GM20431 (cell line): Measurements from ENCODE around the gene AK8.

ENCODE experiments used
- in situ Hi-C: fragments of 300-500 bp; cut with MseI, MboI; formaldehyde crosslinking; loops from one replicate; pipeline ENCODE4 v1.15.0; 2020; ENCODE audit warnings: low sequenced_read_pairs; ENCODE audit not compliant: unreplicated experiment

AK8 gene

DNA sequence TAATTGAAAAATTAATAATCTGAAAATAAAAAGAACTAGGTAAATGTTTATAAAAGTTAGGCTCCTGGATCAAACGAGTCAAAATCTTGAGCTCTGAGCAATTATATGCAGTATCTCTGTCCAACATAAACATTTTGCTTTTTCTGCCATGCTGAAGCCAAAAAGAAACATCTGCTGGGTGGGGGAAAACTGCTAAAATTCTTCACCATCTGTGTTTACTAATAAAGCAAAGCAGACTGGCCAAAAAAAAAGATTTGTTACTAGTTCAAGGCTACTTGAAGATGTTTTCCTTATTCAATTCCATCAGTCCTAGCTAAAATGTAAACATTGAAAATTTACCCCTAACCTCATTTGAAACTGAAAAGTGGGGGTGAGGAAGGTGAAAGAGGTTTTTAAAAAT, 178.1 kb downstream of the AK8 start:
- in situ Hi-C loops = no loop called here

GRCh38 chr9:132698989-132699388, 179.1 kb downstream of the AK8 start:
- in situ Hi-C loops = no loop called here

GRCh38 chr9:132697230-132697629, 180.9 kb downstream of the AK8 start:
- in situ Hi-C loops = no loop called here

DNA sequence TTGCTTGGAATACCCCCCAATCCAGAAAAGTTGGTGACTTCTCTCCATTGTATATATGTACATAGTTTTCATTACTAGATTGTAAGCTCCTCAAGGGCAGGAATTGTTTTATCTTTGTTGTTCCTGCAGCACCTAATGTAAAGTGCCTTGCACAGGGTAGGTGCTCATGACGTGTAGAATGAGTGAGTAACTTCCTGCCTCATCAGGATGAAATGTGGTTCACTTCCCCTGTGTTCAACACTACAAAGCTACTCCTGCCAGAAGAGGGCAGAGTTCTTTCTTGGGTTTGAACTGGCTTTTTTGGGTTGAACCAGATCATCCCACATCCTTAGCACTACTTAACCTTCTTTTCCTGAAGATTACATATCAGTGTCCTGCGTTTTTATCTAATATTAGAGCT, 183.9 kb downstream of the AK8 start:
- in situ Hi-C loops = no loop called here

- in situ Hi-C loops = no loop called here
Observed at GRCh38 chr9:132690696-132691095, 187.4 kb downstream of the AK8 start.

DNA sequence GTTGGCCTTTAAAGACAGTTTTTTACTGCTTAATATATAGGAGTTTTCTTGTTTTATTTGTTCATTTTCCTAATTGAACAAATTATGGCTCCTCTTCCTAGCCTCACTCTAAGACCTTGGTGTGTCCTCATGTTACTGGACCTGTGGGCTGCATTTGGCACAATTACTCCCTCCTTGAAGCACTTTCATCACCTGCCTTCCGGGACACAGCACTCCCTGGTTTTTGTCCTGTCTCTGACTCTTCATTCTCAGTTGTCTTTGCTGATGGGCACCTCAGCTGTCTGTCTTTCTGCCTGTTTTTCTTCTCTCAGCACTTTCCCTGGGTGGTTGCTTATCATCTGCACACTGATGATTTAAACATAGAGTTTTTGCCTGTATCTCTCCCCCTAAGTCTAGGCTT, 194.2 kb downstream of the AK8 start:
- in situ Hi-C loops = no loop called here

- in situ Hi-C loops = no loop called here
Observed at GRCh38 chr9:132681561-132681960, 196.5 kb downstream of the AK8 start.

- in situ Hi-C loops = no loop called here
Observed at GRCh38 chr9:132679946-132680625, 198.0 kb downstream of the AK8 start.

DNA sequence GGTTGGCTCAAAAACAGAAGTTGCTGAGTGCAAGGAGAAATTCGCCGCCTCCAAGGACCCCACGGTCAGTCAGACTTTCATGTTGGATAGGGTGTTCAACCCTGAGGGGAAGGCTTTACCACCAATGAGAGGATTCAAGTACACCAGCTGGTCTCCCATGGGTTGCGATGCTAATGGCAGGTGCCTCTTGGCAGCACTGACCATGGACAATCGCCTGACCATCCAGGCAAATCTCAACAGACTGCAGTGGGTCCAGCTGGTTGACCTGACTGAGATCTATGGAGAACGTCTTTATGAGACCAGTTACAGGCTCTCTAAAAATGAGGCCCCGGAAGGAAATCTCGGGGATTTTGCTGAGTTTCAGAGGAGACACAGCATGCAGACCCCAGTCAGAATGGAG, 200.1 kb downstream of the AK8 start:
- in situ Hi-C loops = no loop called here
